ENCODE measurements around the gene VPS54. TPM values are rescaled to one million over a fixed set of nuclear protein-coding genes. Genes with fewer than 3 reads are reported as not detected.

The VPS54 gene
- total and polyA plus RNA-seq, 4 donors = 4.5 to 25.1 (median 13.3) TPM

GRCh38 chr2:64036034-64036705 is 16.9 kb upstream of the VPS54 start (continued):
- TF ChIP-seq NR2F2 (IDR thresholded peaks at IDR 0.05) (no peak), RAD21 (IDR thresholded peaks at IDR 0.05) (no peak), GABPA (IDR thresholded peaks at IDR 0.05 in 1 of 2, conservative IDR thresholded peaks at IDR 0.05 in 1 of 2) (no peak), EGR1 (IDR thresholded peaks at IDR 0.05; ENCODE audit: low read depth in 2 of 2) (no peak), HNF4G (IDR thresholded peaks at IDR 0.05) (no peak), ATF3 (IDR thresholded peaks at IDR 0.05) (no peak), TAF1 (conservative IDR thresholded peaks at IDR 0.05) (no peak), MAX (IDR thresholded peaks at IDR 0.05) (no peak)

GRCh38 chr2:64035072-64035942 is 16.1 kb upstream of the VPS54 start:
- Histone ChIP-seq H3K36me3 (ENCODE audit: control insufficient read depth in 4 of 4, insufficient read depth in 3 of 4, low read depth in 1 of 4, low read length in 3 of 4) (no peaks in the 10 kb centered on the region), H3K4me1 (ENCODE audit: control insufficient read depth in 4 of 4, insufficient read depth in 4 of 4, low read length in 3 of 4) (no peaks in the 10 kb centered on the region), H3K9ac (ENCODE audit: low read depth in 1 of 2, low read length in 2 of 2) (no peak overlapping the region), H3K9me3 (ENCODE audit: control insufficient read depth in 4 of 4, low read length in 3 of 4) (no peaks in the 10 kb centered on the region), H3K4me3 (ENCODE audit: low read depth in 1 of 3, low read length in 3 of 3) (no peak overlapping the region), H3K27ac (ENCODE audit: low read depth in 1 of 2, low read length in 2 of 2) (no peak overlapping the region), H3K27me3 (ENCODE audit: control insufficient read depth in 4 of 4, insufficient read depth in 4 of 4, low read length in 3 of 4) (no peaks in the 10 kb centered on the region)
- DNase-seq (ENCODE audit: low spot score) = no peak
- WGBS = 82% methylated on average over 4 of the region's 4 CpGs
- TF ChIP-seq RXRA (IDR thresholded peaks at IDR 0.05) (no peak), NR2F2 (IDR thresholded peaks at IDR 0.05) (no peak)

GRCh38 chr2:64029116-64029665 is 10.0 kb upstream of the VPS54 start:
- H3K4me3 ChIP-seq (ENCODE audit: low read depth in 1 of 3, low read length in 3 of 3) = no peak overlapping the region
- H3K36me3 ChIP-seq (ENCODE audit: control insufficient read depth in 4 of 4, insufficient read depth in 3 of 4, low read depth in 1 of 4, low read length in 3 of 4) = no peaks in the 10 kb centered on the region
- H3K27ac ChIP-seq (ENCODE audit: low read depth in 1 of 2, low read length in 2 of 2) = no peak overlapping the region
- H3K9ac ChIP-seq (ENCODE audit: low read depth in 1 of 2, low read length in 2 of 2) = no peak overlapping the region
- no peak for TF ChIP-seq ZBTB33 (IDR thresholded peaks at IDR 0.05)
- no peak for TF ChIP-seq FOXA2 (IDR thresholded peaks at IDR 0.05)
- no peak for TF ChIP-seq JUND (IDR thresholded peaks at IDR 0.05)
- TF ChIP-seq REST (IDR thresholded peaks at IDR 0.05) = no peak
- TF ChIP-seq HNF4G (IDR thresholded peaks at IDR 0.05) = no peak
- no peak for TF ChIP-seq YY1 (IDR thresholded peaks at IDR 0.05)
- H3K9me3 ChIP-seq (ENCODE audit: control insufficient read depth in 4 of 4, low read length in 3 of 4) = no peaks in the 10 kb centered on the region
- H3K27me3 ChIP-seq (ENCODE audit: control insufficient read depth in 4 of 4, insufficient read depth in 4 of 4, low read length in 3 of 4) = no peaks in the 10 kb centered on the region
- WGBS = 92% methylated on average over 2 of the region's 2 CpGs
- peaks cover 0 to 12% (median under 1%) of the 10 kb centered on the region in 4 donors for H3K4me1 ChIP-seq (ENCODE audit: control insufficient read depth in 4 of 4, insufficient read depth in 4 of 4, low read length in 3 of 4)
- no peak for DNase-seq (ENCODE audit: low spot score)

Data from liver (tissue), 9 donors.